SU-DHL-6 (cell line): ENCODE results near the gene SMAD7.

Source experiments
- H2AFZ ChIP-seq: fragments of 200-600 bp; sonication (generic); 2 replicates; pipeline ENCODE4 v1.6.1; 2014; ENCODE audit warnings: low read depth, mild to moderate bottlenecking, moderate library complexity, mixed read lengths, antibody characterized with exemption, low read length; ENCODE audit not compliant: severe bottlenecking
- H3F3A ChIP-seq: fragments of 200-600 bp; shearing (Covaris generic); 2 replicates; pipeline ENCODE4 v1.6.0; 2016; ENCODE audit warnings: antibody characterized with exemption, mild to moderate bottlenecking; ENCODE audit not compliant: insufficient read depth
- H3K27ac ChIP-seq: fragments of 200-600 bp; sonication (generic); 2 replicates; pipeline ENCODE4 v1.5.1; 2016; ENCODE audit warnings: low read depth, mild to moderate bottlenecking, low read length, moderate library complexity, mixed read lengths
- H3K27me3 ChIP-seq: fragments of 200-600 bp; sonication (generic), shearing (Covaris generic); 2 replicates; pipeline ENCODE4 v1.6.0; 2014; ENCODE audit warnings: mild to moderate bottlenecking, low read length
- H3K36me3 ChIP-seq: fragments of 200-600 bp; sonication (generic); 2 replicates; pipeline ENCODE4 v1.6.1; 2014; ENCODE audit warnings: mild to moderate bottlenecking, low read length, mixed read lengths
- H3K4me2 ChIP-seq: fragments of 300-600, 200-600 bp; shearing (Covaris generic), sonication (generic); 2 replicates; pipeline ENCODE4 v1.6.0; 2014; ENCODE audit warnings: low read length, low read depth, mild to moderate bottlenecking; ENCODE audit not compliant: poor library complexity, severe bottlenecking
- H3K4me3 ChIP-seq: fragments of 200-600 bp; sonication (generic); 2 replicates; pipeline ENCODE4 v1.5.1; 2014; ENCODE audit warnings: antibody characterized with exemption, low read length, mild to moderate bottlenecking, mixed read lengths; ENCODE audit not compliant: insufficient read depth, poor library complexity, severe bottlenecking
- H3K79me2 ChIP-seq: fragments of 200-600 bp; sonication (generic); 2 replicates; pipeline ENCODE4 v1.6.1; 2014; ENCODE audit warnings: mild to moderate bottlenecking, low read length, moderate library complexity; ENCODE audit not compliant: insufficient read depth
- H3K9ac ChIP-seq: fragments of 200-600 bp; sonication (generic); 2 replicates; pipeline ENCODE4 v1.7.0; 2014; ENCODE audit warnings: mild to moderate bottlenecking, low read length
- H3K9me2 ChIP-seq: fragments of 200-600 bp; sonication (generic); replicated peaks from 2 replicates; pipeline ENCODE4 v1.6.1; 2014; ENCODE audit warnings: low read length; ENCODE audit not compliant: insufficient read depth
- H3K9me3 ChIP-seq: fragments of 200-600 bp; sonication (generic); 2 replicates; pipeline ENCODE4 v1.6.1; 2014; ENCODE audit warnings: low read length, mixed read lengths; ENCODE audit not compliant: insufficient read depth
- H4K20me1 ChIP-seq: fragments of 200-600 bp; sonication (generic); 2 replicates; pipeline ENCODE4 v1.6.1; 2014; ENCODE audit warnings: low read depth, mild to moderate bottlenecking, antibody characterized with exemption, low read length, moderate library complexity, mixed read lengths
- CTCF ChIP-seq: fragments of 200-600 bp; sonication (generic); IDR thresholded peaks from one replicate; pipeline ENCODE4 v1.5.1; 2017; ENCODE audit warnings: antibody characterized with exemption, mild to moderate bottlenecking, low read length, moderate library complexity; ENCODE audit not compliant: insufficient read depth, poor library complexity, severe bottlenecking
- EZH2phosphoT487 ChIP-seq: fragments of 200-600 bp; sonication (generic), shearing (Covaris generic); conservative IDR thresholded peaks from 2 replicates; pipeline ENCODE4 v1.6.1; 2018; ENCODE audit warnings: mild to moderate bottlenecking, antibody characterized with exemption, low read length, moderate library complexity, mixed read lengths

SMAD7 gene

GRCh38 chr18:48985161-48985560 is 34.4 kb upstream of the SMAD7 start:
- Histone ChIP-seq H4K20me1 (no peaks in the 10 kb centered on the region), H3K27ac (no peak overlapping the region), H3K36me3 (no peaks in the 10 kb centered on the region), H3K9me2 (no peaks in the 10 kb centered on the region), H2AFZ (no peak overlapping the region), H3K4me3 (no peak overlapping the region), H3K9me3 (no peaks in the 10 kb centered on the region), H3K79me2 (no peaks in the 10 kb centered on the region), H3F3A (no peaks in the 10 kb centered on the region), H3K4me2 (no peak overlapping the region), H3K27me3 (no peaks in the 10 kb centered on the region), H3K9ac (no peak overlapping the region)
- TF ChIP-seq CTCF (no peak), EZH2phosphoT487 (no peak)

GRCh38 chr18:48983793-48984437 is 33.1 kb upstream of the SMAD7 start:
- TF ChIP-seq EZH2phosphoT487 = no peak
- no peak for TF ChIP-seq CTCF
- no peaks in the 10 kb centered on the region for H3K36me3 ChIP-seq
- no peaks in the 10 kb centered on the region for H3K9me2 ChIP-seq
- H4K20me1 ChIP-seq = no peaks in the 10 kb centered on the region
- no peak overlapping the region for H2AFZ ChIP-seq
- no peaks in the 10 kb centered on the region for H3F3A ChIP-seq
- no peaks in the 10 kb centered on the region for H3K79me2 ChIP-seq
- H3K4me3 ChIP-seq = no peak overlapping the region
- no peak overlapping the region for H3K27ac ChIP-seq
- H3K9ac ChIP-seq = no peak overlapping the region
- H3K27me3 ChIP-seq = no peaks in the 10 kb centered on the region
- H3K9me3 ChIP-seq = no peaks in the 10 kb centered on the region
- no peak overlapping the region for H3K4me2 ChIP-seq

GRCh38 chr18:48982266-48982665 is 31.5 kb upstream of the SMAD7 start:
- Histone ChIP-seq H3K36me3 (no peaks in the 10 kb centered on the region), H3K79me2 (no peaks in the 10 kb centered on the region), H3K27ac (no peak overlapping the region), H3K27me3 (no peaks in the 10 kb centered on the region), H3F3A (no peaks in the 10 kb centered on the region), H3K4me3 (no peak overlapping the region), H3K9me2 (no peaks in the 10 kb centered on the region), H4K20me1 (no peaks in the 10 kb centered on the region), H3K4me2 (no peak overlapping the region), H3K9me3 (no peaks in the 10 kb centered on the region), H3K9ac (no peak overlapping the region), H2AFZ (no peak overlapping the region)
- no peak for TF ChIP-seq EZH2phosphoT487
- TF ChIP-seq CTCF = no peak
